Measurements from ENCODE around the gene BPIFB1.

- TF ChIP-seq CTCF (IDR thresholded peaks at IDR 0.05) (no peak), POLR2A (IDR thresholded peaks at IDR 0.05) (no peak)
Measured at GRCh38 chr20:33239418-33239817, 43.6 kb upstream of the BPIFB1 start.

Measured in ovary (tissue), 3 donors.